ENCODE measurements around the gene IL13.
A peak's percentile ranks its signal among the peaks of the same experiment; 100 is the strongest.

The IL13 gene

GRCh38 chr5:132669966-132670882 is 12.3 kb downstream of the IL13 start:
- Histone ChIP-seq H3K4me1 (ENCODE audit: control insufficient read depth in 2 of 2, insufficient read depth in 2 of 2, low read length in 2 of 2) (no peaks in the 10 kb centered on the region), H3K27me3 (ENCODE audit: control insufficient read depth in 2 of 2, insufficient read depth in 2 of 2, low read length in 2 of 2) (no peaks in the 10 kb centered on the region), H3K36me3 (ENCODE audit: control insufficient read depth in 2 of 2, insufficient read depth in 2 of 2, low read length in 2 of 2) (no peaks in the 10 kb centered on the region), H3K27ac (ENCODE audit: low read depth in 2 of 2, low read length in 2 of 2) (no peak overlapping the region), H3K9ac (ENCODE audit: low read depth in 1 of 2, low read length in 2 of 2) (no peak overlapping the region), H3K4me3 (ENCODE audit: low read length in 2 of 2) (no peak overlapping the region), H3K9me3 (ENCODE audit: control insufficient read depth in 2 of 2, low read length in 2 of 2) (no peaks in the 10 kb centered on the region)

- no peak overlapping the region for H3K27ac ChIP-seq (ENCODE audit: low read depth in 2 of 2, low read length in 2 of 2)
- no peaks in the 10 kb centered on the region for H3K36me3 ChIP-seq (ENCODE audit: control insufficient read depth in 2 of 2, insufficient read depth in 2 of 2, low read length in 2 of 2)
- H3K4me1 ChIP-seq (ENCODE audit: control insufficient read depth in 2 of 2, insufficient read depth in 2 of 2, low read length in 2 of 2) = no peaks in the 10 kb centered on the region
- H3K27me3 ChIP-seq (ENCODE audit: control insufficient read depth in 2 of 2, insufficient read depth in 2 of 2, low read length in 2 of 2) = no peaks in the 10 kb centered on the region
- no peak overlapping the region for H3K9ac ChIP-seq (ENCODE audit: low read depth in 1 of 2, low read length in 2 of 2)
- H3K9me3 ChIP-seq (ENCODE audit: control insufficient read depth in 2 of 2, low read length in 2 of 2) = no peaks in the 10 kb centered on the region
- H3K4me3 ChIP-seq (ENCODE audit: low read length in 2 of 2) = no peak overlapping the region
These were observed 13.0 kb downstream of the IL13 start for GRCh38 chr5:132671000-132671399.

GRCh38 chr5:132673488-132673887 is 15.5 kb downstream of the IL13 start:
- Histone ChIP-seq H3K4me1 (ENCODE audit: control insufficient read depth in 2 of 2, insufficient read depth in 2 of 2, low read length in 2 of 2) (no peaks in the 10 kb centered on the region), H3K27ac (ENCODE audit: low read depth in 2 of 2, low read length in 2 of 2) (no peak overlapping the region), H3K36me3 (ENCODE audit: control insufficient read depth in 2 of 2, insufficient read depth in 2 of 2, low read length in 2 of 2) (no peaks in the 10 kb centered on the region), H3K27me3 (ENCODE audit: control insufficient read depth in 2 of 2, insufficient read depth in 2 of 2, low read length in 2 of 2) (no peaks in the 10 kb centered on the region), H3K9ac (ENCODE audit: low read depth in 1 of 2, low read length in 2 of 2) (no peak overlapping the region), H3K9me3 (ENCODE audit: control insufficient read depth in 2 of 2, low read length in 2 of 2) (no peaks in the 10 kb centered on the region), H3K4me3 (ENCODE audit: low read length in 2 of 2) (no peak overlapping the region)

GRCh38 chr5:132673939-132674630 is 16.1 kb downstream of the IL13 start, which contains the start of gene IL4:
Gene IL4, plus strand, starts transcription at chr5:132673989. Its CDS starts 62 bp downstream, at chr5:132674051.
- Histone ChIP-seq H3K27me3 (ENCODE audit: control insufficient read depth in 2 of 2, insufficient read depth in 2 of 2, low read length in 2 of 2) (no peaks in the 10 kb centered on the region), H3K4me3 (ENCODE audit: low read length in 2 of 2) (no peak within 1 kb of the TSS), H3K9me3 (ENCODE audit: control insufficient read depth in 2 of 2, low read length in 2 of 2) (no peaks in the 10 kb centered on the region), H3K9ac (ENCODE audit: low read depth in 1 of 2, low read length in 2 of 2) (no peak within 1 kb of the TSS), H3K27ac (ENCODE audit: low read depth in 2 of 2, low read length in 2 of 2) (peak within 1 kb of the TSS; percentile 6 to 30), H3K4me1 (ENCODE audit: control insufficient read depth in 2 of 2, insufficient read depth in 2 of 2, low read length in 2 of 2) (no peaks in the 10 kb centered on the region), H3K36me3 (ENCODE audit: control insufficient read depth in 2 of 2, insufficient read depth in 2 of 2, low read length in 2 of 2) (no peaks in the 10 kb centered on the region)

GRCh38 chr5:132674671-132675506 is 16.9 kb downstream of the IL13 start:
- Histone ChIP-seq H3K36me3 (ENCODE audit: control insufficient read depth in 2 of 2, insufficient read depth in 2 of 2, low read length in 2 of 2) (no peaks in the 10 kb centered on the region), H3K9ac (ENCODE audit: low read depth in 1 of 2, low read length in 2 of 2) (no peak overlapping the region), H3K9me3 (ENCODE audit: control insufficient read depth in 2 of 2, low read length in 2 of 2) (no peaks in the 10 kb centered on the region), H3K4me3 (ENCODE audit: low read length in 2 of 2) (no peak overlapping the region), H3K27ac (ENCODE audit: low read depth in 2 of 2, low read length in 2 of 2) (peak overlapping the region; percentile 6 to 30), H3K27me3 (ENCODE audit: control insufficient read depth in 2 of 2, insufficient read depth in 2 of 2, low read length in 2 of 2) (no peaks in the 10 kb centered on the region), H3K4me1 (ENCODE audit: control insufficient read depth in 2 of 2, insufficient read depth in 2 of 2, low read length in 2 of 2) (no peaks in the 10 kb centered on the region)

- H3K4me1 ChIP-seq (ENCODE audit: control insufficient read depth in 2 of 2, insufficient read depth in 2 of 2, low read length in 2 of 2) = no peaks in the 10 kb centered on the region
- no peak overlapping the region for H3K9ac ChIP-seq (ENCODE audit: low read depth in 1 of 2, low read length in 2 of 2)
- H3K27ac ChIP-seq (ENCODE audit: low read depth in 2 of 2, low read length in 2 of 2) = no peak overlapping the region
- no peaks in the 10 kb centered on the region for H3K9me3 ChIP-seq (ENCODE audit: control insufficient read depth in 2 of 2, low read length in 2 of 2)
- H3K4me3 ChIP-seq (ENCODE audit: low read length in 2 of 2) = no peak overlapping the region
- no peaks in the 10 kb centered on the region for H3K27me3 ChIP-seq (ENCODE audit: control insufficient read depth in 2 of 2, insufficient read depth in 2 of 2, low read length in 2 of 2)
- no peaks in the 10 kb centered on the region for H3K36me3 ChIP-seq (ENCODE audit: control insufficient read depth in 2 of 2, insufficient read depth in 2 of 2, low read length in 2 of 2)
These were observed 18.1 kb downstream of the IL13 start for GRCh38 chr5:132675936-132676689.

GRCh38 chr5:132677191-132677590 is 19.2 kb downstream of the IL13 start:
- no peaks in the 10 kb centered on the region for H3K27me3 ChIP-seq (ENCODE audit: control insufficient read depth in 2 of 2, insufficient read depth in 2 of 2, low read length in 2 of 2)
- no peak overlapping the region for H3K27ac ChIP-seq (ENCODE audit: low read depth in 2 of 2, low read length in 2 of 2)
- no peak overlapping the region for H3K9ac ChIP-seq (ENCODE audit: low read depth in 1 of 2, low read length in 2 of 2)
- no peaks in the 10 kb centered on the region for H3K36me3 ChIP-seq (ENCODE audit: control insufficient read depth in 2 of 2, insufficient read depth in 2 of 2, low read length in 2 of 2)
- H3K9me3 ChIP-seq (ENCODE audit: control insufficient read depth in 2 of 2, low read length in 2 of 2) = no peaks in the 10 kb centered on the region
- no peak overlapping the region for H3K4me3 ChIP-seq (ENCODE audit: low read length in 2 of 2)
- no peaks in the 10 kb centered on the region for H3K4me1 ChIP-seq (ENCODE audit: control insufficient read depth in 2 of 2, insufficient read depth in 2 of 2, low read length in 2 of 2)

- no peak overlapping the region for H3K27ac ChIP-seq (ENCODE audit: low read depth in 2 of 2, low read length in 2 of 2)
- H3K36me3 ChIP-seq (ENCODE audit: control insufficient read depth in 2 of 2, insufficient read depth in 2 of 2, low read length in 2 of 2) = no peaks in the 10 kb centered on the region
- H3K27me3 ChIP-seq (ENCODE audit: control insufficient read depth in 2 of 2, insufficient read depth in 2 of 2, low read length in 2 of 2) = no peaks in the 10 kb centered on the region
- H3K9ac ChIP-seq (ENCODE audit: low read depth in 1 of 2, low read length in 2 of 2) = no peak overlapping the region
- no peaks in the 10 kb centered on the region for H3K4me1 ChIP-seq (ENCODE audit: control insufficient read depth in 2 of 2, insufficient read depth in 2 of 2, low read length in 2 of 2)
- H3K9me3 ChIP-seq (ENCODE audit: control insufficient read depth in 2 of 2, low read length in 2 of 2) = no peaks in the 10 kb centered on the region
- H3K4me3 ChIP-seq (ENCODE audit: low read length in 2 of 2) = no peak overlapping the region
These were observed 19.9 kb downstream of the IL13 start for GRCh38 chr5:132677682-132678400.

- H3K9ac ChIP-seq (ENCODE audit: low read depth in 1 of 2, low read length in 2 of 2) = no peak overlapping the region
- H3K4me1 ChIP-seq (ENCODE audit: control insufficient read depth in 2 of 2, insufficient read depth in 2 of 2, low read length in 2 of 2) = no peaks in the 10 kb centered on the region
- H3K9me3 ChIP-seq (ENCODE audit: control insufficient read depth in 2 of 2, low read length in 2 of 2) = no peaks in the 10 kb centered on the region
- no peak overlapping the region for H3K4me3 ChIP-seq (ENCODE audit: low read length in 2 of 2)
- H3K27me3 ChIP-seq (ENCODE audit: control insufficient read depth in 2 of 2, insufficient read depth in 2 of 2, low read length in 2 of 2) = no peaks in the 10 kb centered on the region
- H3K27ac ChIP-seq (ENCODE audit: low read depth in 2 of 2, low read length in 2 of 2) = no peak overlapping the region
- H3K36me3 ChIP-seq (ENCODE audit: control insufficient read depth in 2 of 2, insufficient read depth in 2 of 2, low read length in 2 of 2) = no peaks in the 10 kb centered on the region
These were observed 20.8 kb downstream of the IL13 start for GRCh38 chr5:132678735-132679134.
